NOMO-1 treated with dmso at 0.1 percent for 144 hours (cell line): ENCODE results near the gene OR4A15.

ENCODE experiments used
- DNase-seq: peaks from one replicate; lab custom pipeline; 2025; ENCODE audit not compliant: unreplicated experiment; lab: John Stamatoyannopoulos, UW

Gene OR4A15

DNA sequence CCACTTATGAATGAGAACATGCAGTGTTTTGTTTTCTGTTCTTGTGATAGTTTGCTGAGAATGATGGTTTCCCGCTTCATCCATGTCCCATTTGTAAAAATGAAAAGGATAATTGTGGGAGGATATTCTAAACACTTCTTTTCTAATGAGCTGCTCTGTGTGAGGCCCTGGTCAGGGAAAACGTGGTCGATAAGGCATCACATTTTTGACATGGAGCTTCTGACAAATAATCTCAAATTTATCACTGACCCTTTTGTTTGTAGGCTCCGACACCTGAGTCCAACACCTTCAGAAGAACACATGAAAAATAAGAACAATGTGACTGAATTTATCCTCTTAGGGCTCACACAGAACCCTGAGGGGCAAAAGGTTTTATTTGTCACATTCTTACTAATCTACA is at the start of gene OR4A15:
OR4A15 (plus strand) TSS at position 301 of the 400 bp plus-strand sequence; CDS start at position 301, 0 bp downstream.
- DNase-seq, result no peak

DNA sequence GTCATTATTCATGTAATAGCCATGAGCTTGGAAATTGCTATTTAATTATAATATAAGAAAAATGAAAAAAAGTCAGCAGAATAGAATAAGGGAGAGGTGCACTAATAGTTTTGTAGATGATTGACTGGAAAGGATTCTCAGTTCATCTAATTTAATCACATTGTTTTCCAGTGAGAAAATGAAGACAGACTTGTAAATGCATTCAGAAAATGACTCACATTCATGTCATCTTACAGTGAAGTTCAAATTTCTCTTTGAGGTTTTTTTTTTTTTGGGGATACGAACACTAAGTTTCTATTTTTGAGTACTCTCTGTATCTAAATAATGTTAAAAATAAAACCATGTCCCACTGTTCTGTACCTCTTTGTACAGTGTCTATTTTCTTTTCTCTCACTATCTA is 43.3 kb upstream of the OR4A15 start:
- DNase-seq, result no peak

DNA sequence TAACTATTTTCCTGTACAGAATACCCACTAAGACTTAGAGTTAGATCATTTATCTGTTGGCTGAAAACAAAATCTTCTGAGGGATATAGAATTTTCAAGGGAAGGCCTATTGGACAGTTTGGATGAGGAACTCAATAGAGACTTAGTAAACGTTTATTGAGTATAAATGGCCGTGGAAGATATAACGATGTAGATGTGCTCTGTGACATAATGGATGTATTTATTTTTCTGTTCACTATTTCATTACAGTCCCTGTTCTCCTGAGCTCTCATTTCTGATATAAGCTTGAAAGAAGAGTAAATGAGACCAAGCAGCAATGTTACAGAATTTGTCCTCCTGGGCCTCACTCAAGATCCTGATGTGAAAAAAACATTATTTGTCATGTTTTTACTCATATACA is 24.9 kb upstream of the OR4A15 start, which contains the start of gene OR4A16:
OR4A16 (plus strand) TSS at position 301 of the 400 bp plus-strand sequence; CDS start at position 301, 0 bp downstream.
- no peak for DNase-seq

DNA sequence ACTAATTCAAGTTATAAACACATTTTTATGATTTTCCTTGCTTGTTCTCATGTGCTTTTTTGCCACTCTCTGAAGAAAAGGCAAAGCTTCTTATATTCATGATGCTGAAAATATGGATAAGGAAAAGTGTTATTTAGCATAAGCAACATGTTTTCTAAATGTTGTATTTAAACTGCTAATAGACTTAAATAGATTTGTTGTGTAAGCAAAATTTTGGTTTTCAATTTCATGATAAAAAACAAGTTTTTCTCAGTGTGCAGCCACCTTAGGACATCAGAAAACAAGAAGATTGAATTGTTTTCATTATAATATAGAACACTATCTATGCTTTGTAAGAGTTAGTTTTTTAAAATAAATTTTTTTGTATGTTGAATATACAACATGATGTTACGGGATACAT is 22.5 kb upstream of the OR4A15 start:
- no peak for DNase-seq

DNA sequence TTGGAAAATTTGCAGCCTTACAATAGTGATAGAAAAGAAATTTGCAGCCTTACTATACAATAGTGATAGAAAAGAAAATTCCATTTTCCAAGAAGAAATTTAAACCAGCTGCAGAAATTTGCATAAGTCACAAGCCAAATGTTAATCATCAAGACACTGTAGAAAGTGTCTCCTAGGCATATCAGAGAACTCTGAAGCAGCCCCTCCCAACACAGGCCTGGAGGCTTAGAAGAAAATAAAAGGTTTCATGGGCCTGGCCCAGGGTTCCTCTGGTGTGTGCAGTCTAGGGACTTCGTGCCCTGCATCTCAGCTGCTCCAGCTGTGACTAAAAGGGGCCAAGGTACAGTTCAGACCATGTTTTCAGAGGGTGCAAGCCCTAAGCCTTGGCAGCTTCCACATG is 18.7 kb upstream of the OR4A15 start:
- no peak for DNase-seq

DNA sequence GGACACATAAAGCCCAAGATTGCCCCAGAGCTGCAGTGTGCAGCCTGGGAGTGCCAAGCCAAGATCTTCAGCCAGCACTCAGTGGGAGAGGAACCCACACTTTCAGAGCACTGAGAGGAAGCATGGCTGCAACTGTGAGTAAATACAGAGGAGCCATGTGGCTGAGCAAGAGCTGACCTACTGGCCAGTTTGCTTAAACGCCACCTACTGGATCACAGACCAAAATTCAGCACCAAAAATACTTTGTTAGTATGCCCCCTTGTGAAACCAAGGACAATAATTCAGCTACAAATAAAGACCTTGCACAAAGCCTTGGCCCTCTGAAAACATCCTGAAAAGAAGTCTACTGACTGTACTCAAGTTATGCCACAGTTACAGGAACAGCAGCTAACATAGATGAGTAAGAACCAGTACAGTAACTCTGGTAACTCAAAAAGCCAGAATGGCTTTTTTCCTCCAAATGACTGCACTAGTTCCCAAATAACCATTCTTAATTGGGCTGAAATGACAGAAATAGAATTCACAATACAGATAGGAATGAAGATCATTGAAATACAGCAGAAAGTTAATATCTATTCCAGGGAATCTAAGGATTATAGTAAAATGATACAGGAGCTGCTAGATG is 10.1 kb upstream of the OR4A15 start:
- no peak for DNase-seq

DNA sequence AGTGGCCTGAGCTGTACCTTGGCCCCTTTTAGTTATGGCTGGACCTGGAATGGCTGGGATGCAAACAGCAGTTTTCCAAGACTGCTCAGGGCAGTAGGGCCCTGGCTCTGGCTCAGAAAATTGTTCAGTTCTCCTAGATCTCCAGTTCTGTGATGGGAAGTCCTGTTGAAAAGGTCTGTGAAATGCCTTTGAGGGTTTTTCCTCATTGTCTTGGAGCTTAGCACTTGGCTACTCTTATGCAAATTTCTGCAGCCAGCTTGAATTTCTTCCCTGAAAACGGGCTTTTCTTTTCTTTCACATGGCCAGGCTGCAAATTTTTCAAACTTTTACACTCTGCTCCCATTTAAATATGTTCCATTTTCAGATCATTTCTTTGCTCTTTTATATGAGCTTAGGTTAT is 33.2 kb downstream of the OR4A15 start:
- DNase-seq, result no peak
